ENCODE results near the gene TCL1A.

The TCL1A gene

DNA sequence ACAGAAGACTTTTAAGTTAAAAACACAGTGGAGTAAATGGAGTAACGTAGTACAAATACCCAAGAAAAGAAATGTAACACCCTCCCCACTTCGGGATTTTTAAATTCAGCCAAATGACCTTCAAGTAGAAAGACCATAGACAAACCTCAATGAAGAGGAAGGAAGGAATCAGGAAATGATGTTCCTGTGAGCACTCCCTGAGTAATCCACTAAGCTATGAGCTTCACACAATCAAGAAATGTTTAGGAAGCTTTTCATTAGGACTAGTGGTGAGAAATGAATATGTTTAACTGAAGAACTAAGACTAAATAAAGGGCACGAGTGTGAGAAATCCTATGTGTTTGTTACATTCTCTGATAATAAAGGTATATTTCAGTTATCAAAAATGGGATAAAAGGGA, 10.1 kb downstream of the TCL1A start:
- no peak for DNase-seq

DNA sequence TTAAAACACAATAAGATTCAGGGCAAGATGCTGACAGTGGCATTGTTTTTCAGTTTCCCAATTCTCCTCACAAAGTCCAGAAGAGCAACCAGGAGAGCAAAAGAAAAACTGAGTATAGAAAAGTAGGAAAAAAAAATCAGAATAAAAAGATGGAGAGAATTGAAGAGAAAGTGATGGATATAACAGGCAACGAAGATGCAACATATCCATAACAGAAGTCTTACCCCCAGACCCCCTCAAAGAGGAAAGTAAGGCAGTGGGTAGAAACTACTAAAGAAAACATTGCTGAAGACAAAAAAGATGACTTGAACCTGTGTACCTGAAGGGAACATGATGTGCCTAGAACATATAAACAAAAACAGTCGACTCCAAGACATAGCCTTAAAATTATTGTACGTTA, 10.6 kb downstream of the TCL1A start:
- no peak for DNase-seq

DNA sequence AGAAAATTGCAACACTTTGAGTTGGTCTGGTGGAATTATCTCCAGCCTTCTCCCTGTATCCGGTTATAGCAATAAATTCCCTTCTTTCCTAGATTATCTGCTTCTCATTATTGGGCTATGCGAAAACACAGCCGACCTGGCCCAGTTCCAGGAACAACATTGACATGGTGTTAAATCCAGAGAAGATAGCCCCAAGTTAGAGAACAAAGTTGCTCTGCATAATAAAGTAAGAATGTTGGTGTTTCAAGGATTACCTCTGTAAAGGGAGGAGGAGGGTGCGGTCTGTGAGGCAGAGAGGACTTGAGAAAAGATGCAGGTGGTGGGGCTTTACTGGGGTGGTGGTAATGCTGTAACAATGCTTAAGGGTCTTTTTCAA, 12.1 kb downstream of the TCL1A start:
- DNase-seq = no peak

DNA sequence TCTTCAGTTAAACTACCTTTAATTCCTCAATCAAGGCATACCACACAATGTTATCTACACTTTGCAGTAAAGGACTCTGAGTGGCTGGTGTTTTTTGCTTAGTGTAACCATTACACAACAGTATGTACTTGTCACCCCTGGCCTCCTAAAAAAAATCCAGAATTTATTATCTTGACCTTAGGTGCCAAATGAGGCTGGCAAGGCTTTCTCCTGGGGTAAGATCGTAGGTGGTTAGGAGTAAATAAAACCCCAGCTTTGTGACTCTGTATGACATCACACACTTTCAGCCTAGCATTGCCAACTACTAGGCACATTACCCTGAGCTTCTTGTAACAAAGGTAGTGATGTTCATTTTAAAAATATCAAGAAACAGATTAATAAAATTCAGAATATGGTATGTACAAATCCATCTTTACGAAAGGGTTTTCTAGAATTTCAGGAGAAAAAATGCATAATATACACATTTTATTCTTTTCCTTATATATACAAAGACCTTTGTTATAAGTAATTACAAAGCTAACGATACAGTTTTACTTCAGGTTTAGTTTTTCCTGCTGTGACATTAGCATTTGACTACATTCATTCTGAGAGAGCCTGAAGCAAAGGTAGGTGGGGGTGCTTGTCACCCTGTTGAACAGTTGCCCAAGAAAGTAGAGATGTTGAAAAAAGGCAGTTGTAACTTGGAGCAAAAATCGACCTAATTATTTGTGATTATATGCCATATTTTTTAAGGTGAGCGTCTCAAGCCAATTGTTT, 13.5 kb downstream of the TCL1A start:
- DNase-seq = no peak

DNA sequence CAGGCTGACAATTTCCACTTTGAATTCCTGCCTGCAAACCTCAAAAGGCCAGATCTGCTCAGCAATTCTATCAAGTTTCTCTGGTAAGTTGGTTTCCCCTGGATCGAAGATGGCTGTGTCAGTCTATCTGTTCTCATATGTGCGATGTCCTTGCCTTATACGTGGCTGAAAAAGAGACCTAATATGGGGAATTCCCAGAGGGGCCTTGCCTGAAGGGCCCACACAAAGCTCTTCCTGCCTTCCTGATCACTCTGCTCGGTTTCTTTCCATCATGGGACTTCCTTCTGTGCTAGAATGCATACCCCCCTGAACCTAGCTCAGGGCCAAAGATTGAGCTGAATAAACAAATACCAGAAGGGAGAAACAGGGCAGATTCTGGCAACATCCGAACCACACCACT, 14.5 kb downstream of the TCL1A start:
- DNase-seq = no peak

DNA sequence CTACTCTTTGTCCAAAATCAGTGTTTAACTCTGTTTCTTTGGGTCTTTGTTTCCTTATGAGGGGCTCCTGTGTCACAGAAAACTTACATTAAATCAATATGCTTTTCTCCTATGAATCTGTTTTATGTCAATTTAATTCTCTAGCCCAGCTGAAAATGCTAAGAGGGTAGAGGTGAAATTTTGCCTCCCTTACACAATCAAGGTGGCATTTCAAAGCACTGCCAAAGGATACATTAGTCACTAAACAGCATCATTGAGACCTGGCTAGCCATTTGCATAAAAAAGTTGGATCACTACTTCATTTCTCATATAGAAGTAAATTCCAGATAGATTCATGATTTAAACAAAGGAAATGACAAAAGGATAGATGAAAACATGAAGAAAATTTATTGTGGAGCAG, 15.6 kb downstream of the TCL1A start:
- no peak for DNase-seq

DNA sequence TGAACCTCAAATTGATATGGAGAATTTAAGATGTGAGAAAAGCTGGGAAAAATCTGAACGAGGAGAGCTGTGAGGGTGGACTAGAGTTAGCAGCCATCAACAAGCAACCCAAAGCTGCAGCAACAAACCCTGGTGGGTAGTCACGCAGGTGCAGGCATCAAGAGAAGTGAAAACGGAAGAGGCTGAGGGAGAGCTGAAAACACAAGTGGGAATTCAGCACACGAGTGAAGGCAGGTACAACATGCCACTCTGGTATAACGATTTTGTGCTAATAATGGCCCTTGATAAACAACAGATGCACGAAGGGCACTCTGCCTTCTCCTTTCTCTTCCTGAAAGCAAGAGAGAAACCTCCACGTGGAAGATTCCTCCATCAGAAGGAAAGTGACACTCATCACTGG, 16.2 kb downstream of the TCL1A start:
- no peak for DNase-seq

DNA sequence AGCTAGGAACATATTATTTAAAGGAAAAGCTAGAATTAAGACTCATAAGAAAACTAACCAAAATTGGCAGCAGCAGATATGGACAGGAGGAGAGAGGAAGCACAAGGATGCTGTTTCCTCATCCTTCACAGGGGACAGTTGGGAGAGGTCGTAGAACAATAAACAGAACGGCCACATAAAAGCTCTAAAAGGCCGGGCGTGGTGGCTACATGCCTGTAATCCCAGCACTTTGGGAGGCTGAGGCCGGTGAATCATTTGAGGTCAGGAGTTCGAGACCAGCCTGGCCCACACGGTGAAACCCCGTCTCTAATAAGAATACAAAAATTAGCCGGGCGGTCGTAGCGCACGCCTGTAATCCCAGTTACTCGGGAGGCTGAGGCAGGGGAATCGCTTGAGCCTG, 17.2 kb downstream of the TCL1A start:
- DNase-seq = no peak

DNA sequence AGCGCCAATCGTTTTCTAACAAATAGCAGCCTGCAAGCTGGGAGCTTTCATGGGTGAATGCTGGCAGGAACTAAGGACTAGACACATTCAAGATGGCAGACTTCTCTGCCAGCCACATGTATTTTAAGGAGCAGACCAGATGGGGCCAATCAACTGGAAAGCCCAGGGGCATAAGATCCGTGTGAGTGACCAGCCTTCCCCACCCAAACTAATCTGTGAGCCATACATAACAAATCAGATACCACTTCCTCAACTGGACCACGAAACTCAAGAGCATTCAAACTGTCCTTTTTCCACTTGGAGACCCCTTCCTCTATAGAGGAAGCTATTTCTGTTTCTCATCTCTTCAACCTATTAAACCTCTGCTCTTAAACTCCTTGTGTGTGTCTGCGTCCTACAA, 18.0 kb downstream of the TCL1A start:
- no peak for DNase-seq

DNA sequence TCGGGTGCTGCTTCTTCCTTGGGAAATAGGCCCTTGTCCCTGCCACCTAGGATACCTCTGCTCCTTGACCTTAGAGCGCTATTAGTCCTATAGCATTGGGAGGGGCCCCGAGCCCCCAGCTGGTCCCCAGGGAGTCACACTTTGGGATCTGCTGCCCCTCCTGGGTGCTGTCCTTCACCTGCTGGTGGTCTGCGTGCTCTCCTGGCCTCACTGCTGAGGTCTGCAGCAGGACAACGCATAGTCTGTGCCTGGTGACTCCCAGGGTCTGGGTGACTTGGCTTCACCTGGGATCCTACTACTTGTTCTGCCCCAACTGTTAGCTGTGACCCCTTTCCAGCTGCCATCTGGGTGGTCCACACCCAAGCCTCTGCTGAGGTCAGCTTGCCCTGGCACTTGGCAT, 18.9 kb downstream of the TCL1A start:
- DNase-seq = no peak

DNA sequence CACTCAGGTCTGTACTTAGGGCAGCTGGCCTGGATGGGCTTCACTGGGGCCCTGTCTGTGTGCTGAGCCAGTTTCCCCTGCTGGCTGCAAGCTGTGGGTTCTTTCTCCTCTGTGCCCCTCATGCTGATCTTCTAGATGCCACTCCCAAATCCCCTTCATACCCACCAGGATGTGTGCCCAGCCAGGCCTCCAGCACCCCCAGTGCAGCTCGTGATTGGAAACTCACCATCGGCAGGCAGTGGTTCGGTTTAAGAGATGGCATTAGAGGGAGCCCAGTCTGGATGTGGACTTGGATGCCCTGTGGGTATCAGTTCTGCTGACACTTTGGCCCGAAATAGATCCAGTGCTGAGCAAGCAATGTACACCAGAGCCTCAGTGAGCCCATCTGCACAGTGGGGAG, 21.8 kb downstream of the TCL1A start:
- DNase-seq = no peak

DNA sequence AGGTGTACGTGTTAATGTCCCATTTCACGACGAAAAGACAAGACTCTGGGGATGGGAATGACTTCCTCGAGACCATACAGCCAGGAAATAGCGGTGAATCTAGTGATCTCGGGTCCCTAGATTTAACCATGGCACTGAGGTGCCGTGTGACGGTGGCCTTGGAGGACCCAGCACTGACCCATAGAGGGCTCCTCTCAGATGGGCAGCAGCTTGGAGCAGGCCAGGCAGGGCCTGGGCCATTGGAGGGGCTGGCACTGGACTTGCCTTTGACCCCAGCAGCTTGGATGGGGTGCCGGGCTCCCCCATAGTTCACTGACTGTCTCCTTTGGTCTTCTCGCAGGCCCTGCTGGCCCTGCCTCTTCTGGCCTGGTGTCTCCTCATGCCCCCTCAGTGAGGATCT, 22.3 kb downstream of the TCL1A start:
- DNase-seq = no peak

DNA sequence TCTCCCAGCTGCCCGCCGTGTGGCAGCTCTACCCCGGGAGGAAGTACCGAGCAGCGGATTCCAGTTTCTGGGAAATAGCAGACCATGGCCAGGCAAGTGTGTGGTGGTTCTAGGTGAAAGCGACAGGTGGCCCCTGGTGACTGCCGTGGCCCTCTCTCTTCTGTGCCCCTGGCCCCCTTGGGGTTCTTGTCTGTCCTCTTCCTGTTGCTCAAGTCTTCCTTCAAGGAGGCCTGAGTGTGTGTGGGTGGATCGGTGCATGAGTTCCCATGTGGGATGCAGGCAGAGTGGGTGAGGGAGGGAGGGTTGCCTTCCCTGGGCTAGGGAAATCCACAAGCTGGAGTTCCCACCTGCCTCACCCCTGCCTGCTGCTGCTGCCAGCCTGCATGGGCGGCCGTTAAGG, 23.1 kb downstream of the TCL1A start:
- no peak for DNase-seq

DNA sequence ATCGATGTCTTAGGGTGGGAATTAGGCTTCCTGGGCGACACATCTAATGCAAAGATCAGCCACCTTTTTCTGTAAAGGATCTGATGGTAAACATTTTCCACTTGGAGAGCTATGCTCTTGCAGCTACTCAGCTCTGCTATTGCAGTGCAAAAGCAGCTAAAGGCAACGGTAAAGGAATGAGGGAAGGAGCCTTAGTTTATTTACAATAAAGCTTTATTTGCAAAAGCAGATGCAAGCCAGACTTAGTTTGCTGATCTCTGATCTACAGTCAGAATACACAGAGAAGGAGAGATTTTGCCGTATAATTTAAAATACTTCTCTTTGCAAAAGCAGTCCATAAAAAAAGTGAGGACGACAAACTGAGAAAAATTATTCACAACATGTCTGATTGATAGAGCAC, 24.5 kb downstream of the TCL1A start:
- DNase-seq = no peak

DNA sequence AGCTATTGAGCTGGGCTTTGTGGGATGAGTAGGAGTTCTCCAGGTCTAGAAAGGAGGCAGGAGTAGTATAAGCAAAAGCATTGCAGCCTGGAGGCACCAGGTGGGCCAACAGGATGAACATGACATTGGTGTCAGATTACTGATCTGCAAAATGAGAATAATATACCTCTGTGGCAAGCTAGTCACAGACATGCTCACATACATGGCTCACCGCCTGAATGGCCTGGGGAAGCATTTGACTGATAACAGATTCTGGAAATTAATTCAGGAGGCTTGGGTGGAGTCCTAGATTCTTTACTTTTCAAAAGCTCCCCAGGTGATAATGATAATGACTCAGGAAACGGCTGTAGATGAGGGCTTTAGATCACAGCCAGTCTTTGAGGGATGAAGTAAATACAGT, 27.0 kb downstream of the TCL1A start:
- no peak for DNase-seq

DNA sequence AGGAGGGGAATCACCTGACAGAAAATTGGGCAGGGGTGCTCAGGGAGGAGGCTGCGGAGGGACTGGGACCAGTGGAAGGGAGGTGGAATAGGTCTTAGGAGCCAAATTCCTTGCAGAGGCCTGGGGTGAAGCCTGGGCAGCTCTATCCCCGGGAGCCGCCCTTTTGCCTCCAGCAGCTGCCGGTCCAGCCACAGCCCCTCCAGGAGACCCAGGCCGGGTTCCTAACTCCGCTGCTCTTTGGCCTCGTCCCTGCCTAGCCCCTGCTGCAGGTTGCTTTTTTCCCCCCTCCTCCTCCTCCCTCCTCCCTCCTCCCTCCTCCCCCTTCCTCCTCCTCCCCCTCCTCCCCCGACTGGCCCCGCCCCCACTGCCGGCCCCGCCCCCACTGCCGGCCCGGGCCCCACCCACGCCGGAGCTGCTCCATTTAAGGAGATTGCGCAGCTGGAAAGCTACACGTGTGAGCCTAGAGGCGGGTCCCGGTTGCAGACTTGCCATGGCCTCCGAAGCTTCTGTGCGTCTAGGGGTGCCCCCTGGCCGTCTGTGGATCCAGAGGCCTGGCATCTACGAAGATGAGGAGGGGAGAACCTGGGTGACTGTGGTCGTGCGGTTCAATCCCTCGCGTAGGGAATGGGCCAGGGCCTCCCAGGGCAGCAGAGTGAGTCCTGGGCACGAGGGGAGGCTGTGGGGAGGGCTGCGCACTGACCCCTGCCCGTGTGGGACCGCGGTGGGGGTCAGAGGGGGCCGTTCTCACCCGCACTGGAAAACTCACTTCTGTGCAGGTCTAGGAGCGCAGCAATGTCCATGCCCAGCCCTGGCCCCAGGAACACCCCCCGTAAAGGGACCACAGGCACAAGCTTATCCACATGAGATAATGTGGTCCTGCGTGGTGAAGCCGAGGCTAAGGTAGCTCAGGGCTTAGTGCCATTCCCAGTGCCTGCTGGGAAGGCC, 27.7 kb downstream of the TCL1A start, which contains the start of gene TCL1B:
TSS of gene TCL1B (plus strand) at position 449 of the 945 bp plus-strand sequence. CDS start at position 491, 42 bp downstream.
- no peak for DNase-seq

DNA sequence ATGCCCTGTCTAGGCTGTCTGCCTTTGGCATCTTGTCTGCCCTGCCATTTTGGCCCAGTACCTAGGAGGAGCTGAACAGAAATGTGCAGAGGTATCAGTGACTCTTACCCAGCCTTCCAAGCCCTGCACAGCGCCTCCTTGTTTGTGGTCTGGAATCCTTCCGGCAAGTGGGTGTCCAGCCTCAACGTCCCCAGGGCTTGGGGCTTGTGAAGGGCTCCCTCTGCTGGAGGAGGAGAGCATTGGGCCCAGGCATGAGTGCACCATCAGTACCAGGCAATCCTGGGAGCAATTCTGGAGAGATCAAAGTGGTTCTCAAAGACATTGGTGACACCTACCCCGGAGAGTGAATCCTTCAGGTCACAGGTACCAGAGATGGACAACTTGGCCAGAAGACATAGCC, 30.1 kb downstream of the TCL1A start:
- DNase-seq = peak; percentile 7

DNA sequence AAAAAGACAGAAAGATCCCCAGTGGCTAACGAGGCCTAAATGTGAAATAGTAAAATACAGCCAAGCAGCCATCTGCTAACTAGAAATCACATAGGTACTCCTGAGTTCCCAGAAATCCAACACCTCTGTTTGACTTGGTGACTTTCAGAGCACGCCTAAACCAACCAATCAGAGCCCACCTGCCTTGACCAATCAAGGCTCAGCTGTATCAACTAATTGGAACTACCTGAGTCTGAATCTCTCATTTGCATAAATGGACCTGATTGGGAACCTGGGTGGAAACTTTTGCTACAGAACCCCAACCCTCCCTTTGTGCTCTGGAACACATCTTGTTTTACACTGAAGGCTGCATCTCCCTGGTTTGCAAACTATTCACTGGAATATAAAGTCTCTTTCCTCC, 32.8 kb downstream of the TCL1A start:
- DNase-seq = no peak

DNA sequence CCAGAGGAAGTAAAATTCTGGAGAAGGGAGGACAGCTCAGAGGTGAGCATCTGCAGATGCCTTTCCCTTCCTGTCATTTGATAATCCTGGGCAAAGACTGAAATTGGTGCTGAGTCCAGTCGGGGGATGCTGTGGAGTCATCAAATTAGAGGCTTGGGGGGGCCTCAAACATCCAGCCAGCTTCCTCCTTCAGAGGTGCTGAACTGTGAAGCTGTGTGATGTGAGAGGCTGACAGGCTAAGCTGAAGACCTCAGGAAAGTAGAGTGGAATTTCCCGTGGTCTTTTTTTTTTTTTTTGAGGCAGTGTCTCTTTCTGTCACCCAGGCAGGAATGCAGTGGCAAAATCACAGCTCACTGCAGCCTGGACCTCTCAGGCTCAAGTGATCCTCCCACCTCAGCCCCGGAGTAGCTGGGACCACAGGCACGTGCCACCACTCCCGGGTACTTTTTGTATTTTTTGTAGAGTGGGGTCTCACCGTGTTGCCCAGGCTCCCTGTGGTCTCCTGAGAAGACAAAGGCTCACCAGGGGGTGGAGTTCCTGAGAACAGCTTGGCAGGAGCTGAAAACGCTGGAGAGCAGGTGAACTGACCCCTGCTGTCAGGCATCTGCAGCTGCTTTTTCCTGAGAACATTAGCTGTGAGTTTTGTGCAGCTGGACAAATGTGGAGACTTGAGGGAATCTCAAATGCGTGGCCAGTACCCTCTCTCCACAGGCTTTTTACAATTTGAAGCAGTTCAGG, 33.8 kb downstream of the TCL1A start:
- no peak for DNase-seq

DNA sequence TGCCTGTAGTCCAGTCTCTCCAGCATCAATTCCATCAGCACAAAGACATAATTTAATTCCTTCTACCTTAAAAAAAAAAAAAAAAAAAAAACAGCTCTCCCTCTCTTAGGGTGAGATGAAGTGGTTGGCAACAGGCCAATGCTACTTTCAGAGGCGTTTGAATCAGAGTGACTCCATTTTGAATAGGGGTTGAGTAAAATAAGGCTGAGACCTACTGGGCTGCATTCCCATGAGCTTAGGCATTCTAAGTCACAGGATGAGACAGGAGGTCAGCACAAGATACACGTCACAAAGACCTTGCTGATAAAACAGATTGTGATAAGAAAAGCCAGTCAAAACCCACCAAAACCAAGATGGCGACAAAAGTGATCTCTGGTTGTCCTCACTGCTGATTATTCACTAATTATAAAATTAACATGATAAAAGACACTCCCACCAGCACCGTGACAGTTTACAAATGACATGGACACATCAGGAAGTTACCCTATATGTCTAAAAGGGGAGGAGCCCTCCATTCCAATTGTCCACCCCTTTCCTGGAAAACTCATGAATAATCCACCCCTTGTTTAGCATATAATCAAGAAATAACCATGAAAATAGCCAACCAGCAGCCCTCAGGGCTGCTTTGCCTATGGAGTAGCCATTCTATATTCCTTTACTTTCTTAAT, 34.6 kb downstream of the TCL1A start:
- DNase-seq = no peak

DNA sequence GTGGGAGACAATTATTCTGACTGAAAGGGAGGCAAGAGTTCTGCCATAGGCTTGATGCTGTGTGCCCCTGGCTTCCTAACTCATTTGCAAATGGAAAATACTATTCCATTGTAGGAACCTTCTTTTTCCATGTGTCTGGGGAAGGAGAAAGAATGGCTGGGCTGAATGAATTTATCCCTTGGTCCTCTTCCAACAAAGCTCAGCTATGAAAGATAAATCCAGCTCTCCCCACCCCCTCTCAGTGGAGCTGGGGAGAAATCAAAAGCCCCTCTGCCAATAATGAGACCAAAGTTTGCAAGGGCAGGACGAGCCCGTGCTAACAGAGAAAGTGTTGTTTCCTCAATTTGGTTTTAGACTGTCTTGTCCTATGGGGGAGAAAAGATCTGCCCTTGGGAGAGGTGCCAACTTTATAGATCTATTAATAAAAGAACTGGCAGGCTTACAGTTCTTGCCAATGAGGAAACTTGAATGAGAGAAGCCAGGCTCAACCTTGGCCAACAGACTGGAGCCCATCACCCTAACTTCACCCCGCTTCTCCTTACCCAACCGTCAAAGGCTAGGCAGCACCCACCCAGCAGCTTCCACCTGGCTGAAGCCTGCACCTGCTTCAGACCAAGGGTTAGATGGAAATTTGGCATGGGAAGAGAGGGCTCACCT, 36.6 kb downstream of the TCL1A start:
- DNase-seq = no peak

DNA sequence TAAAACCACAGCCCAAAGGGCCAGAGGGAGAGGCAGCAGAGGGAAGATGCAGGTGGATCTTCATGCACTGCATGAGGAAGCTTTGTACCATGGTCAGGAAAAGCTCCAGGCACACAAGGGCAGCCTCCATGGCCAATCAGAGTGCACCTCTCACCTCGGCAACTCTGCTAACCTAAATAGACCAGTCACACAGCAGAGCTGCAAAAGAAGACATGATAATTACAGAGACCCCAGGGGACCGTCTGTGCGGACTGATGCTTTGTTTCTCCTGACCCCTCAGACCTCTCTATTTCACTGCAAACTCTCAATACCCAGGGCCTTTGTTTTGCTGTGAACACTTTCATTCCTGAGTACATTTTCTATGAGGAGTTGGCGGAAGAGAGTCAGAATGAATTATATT, 38.4 kb downstream of the TCL1A start:
- no peak for DNase-seq

Data from CD4-positive, alpha-beta T cell treated with Interleukin-17A for 4 hours (primary cell).